Body of pancreas (tissue), 4 donors: Measurements from ENCODE around the gene ABLIM1.

Experiments used
- POLR2A ChIP-seq, 3 donors: fragments of 450-650 bp; IDR thresholded peaks; one replicate each; pipeline ENCODE4 v1.6.1; 2016; ENCODE audit warnings: antibody characterized with exemption in 3 of 3, mild to moderate bottlenecking in 2 of 3
- TF ChIP-seq, protein P1 (sequence below), 7 experiments: fragments of 450-650 bp in 4 of 7; fragments of 200-600 bp in 3 of 7; sonication (generic) in 3 of 7; IDR thresholded peaks; one replicate each; pipeline ENCODE4 v1.5.1; 2016 to 2019; ENCODE audit warnings: antibody characterized with exemption in 7 of 7

DNA sequence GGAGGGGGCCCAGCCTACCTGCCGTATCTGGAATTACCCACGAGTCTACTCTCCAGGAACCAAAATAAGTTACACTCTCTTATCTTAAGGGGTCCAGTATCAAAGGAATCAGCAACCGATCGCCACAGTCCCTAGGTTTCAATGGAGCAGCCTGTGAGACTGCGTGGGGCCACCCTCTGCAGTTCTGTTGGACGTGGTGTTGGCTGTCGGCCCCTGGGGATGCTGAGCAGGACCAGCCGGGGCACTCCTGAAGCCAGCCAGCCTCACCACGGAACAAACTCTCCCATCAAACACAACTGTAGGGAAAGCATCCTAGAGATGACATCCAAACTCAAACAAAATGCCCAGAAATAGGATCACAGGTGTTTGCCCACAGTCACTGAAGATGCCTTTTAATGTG, 25.5 kb upstream of the ABLIM1 start:
- TF ChIP-seq, protein P1, sequence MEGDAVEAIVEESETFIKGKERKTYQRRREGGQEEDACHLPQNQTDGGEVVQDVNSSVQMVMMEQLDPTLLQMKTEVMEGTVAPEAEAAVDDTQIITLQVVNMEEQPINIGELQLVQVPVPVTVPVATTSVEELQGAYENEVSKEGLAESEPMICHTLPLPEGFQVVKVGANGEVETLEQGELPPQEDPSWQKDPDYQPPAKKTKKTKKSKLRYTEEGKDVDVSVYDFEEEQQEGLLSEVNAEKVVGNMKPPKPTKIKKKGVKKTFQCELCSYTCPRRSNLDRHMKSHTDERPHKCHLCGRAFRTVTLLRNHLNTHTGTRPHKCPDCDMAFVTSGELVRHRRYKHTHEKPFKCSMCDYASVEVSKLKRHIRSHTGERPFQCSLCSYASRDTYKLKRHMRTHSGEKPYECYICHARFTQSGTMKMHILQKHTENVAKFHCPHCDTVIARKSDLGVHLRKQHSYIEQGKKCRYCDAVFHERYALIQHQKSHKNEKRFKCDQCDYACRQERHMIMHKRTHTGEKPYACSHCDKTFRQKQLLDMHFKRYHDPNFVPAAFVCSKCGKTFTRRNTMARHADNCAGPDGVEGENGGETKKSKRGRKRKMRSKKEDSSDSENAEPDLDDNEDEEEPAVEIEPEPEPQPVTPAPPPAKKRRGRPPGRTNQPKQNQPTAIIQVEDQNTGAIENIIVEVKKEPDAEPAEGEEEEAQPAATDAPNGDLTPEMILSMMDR (IDR thresholded peaks at IDR 0.05), result no peak
- TF ChIP-seq POLR2A (IDR thresholded peaks at IDR 0.05), result no peak
